IMR-90 (cell line): ENCODE data around the gene PSMB1. TPM values are rescaled to one million over a fixed set of nuclear protein-coding genes. Genes with fewer than 3 reads are reported as not detected.

Experiments
- ATAC-seq: fragments of 200-7000 bp; cut with Tn5 transposase; 2 replicates; pipeline ENCODE4 v1.9.1; 2020; ENCODE audit warnings: low read depth, mild to moderate bottlenecking, moderate library complexity
- BruUV-seq: library from RNA; stranded (reverse); fragments of 400-500 nt; replicated peaks from 2 replicates; lab custom pipeline; 2021; lab: Mats Ljungman, UMichigan
- CTCF ChIA-PET: fragments of 300-600 bp; formaldehyde crosslinking; extraction: SDS; loops from one replicate; lab custom pipeline; 2021; ENCODE audit warnings: antibody characterized with exemption; lab: Yijun Ruan, JAX
- POLR2A ChIA-PET: fragments of 300-600 bp; sonication (Branson Sonifier 250); formaldehyde crosslinking; loops from one replicate; lab custom pipeline; 2022; ENCODE audit warnings: antibody characterized with exemption; ENCODE audit not compliant: unreplicated experiment; lab: Charles Lee
- DNase-seq: peaks from one replicate; pipeline ENCODE4 v3.0.0; 2013
- H2AFZ ChIP-seq: replicated peaks from 2 replicates; pipeline ENCODE3; 2013; ENCODE audit warnings: low read length, mild to moderate bottlenecking; ENCODE audit not compliant: poor library complexity
- H2AK5ac ChIP-seq: 2 replicates; pipeline ENCODE4 v1.6.1; 2013; ENCODE audit warnings: low read depth, low read length, inconsistent platforms
- H2AK9ac ChIP-seq: replicated peaks from 2 replicates; pipeline ENCODE3; 2013; ENCODE audit warnings: mild to moderate bottlenecking, low read depth, low read length, moderate library complexity; ENCODE audit not compliant: poor library complexity
- H2BK120ac ChIP-seq: 2 replicates; pipeline ENCODE4 v1.6.1; 2013; ENCODE audit warnings: low read depth, low read length, inconsistent platforms
- H2BK15ac ChIP-seq: 3 replicates; pipeline ENCODE4 v1.6.1; 2013; ENCODE audit warnings: low read depth, low read length, inconsistent platforms
- H2BK20ac ChIP-seq: 2 replicates; pipeline ENCODE4 v1.6.1; 2013; ENCODE audit warnings: low read depth, mild to moderate bottlenecking, inconsistent platforms, low read length, moderate library complexity
- H2BK5ac ChIP-seq: 2 replicates; pipeline ENCODE4 v1.6.1; 2013; ENCODE audit warnings: mild to moderate bottlenecking, low read depth, low read length, inconsistent platforms; ENCODE audit not compliant: poor library complexity, severe bottlenecking
- H3K14ac ChIP-seq: replicated peaks from 2 replicates; pipeline ENCODE4 v1.6.1; 2013; ENCODE audit warnings: low read depth, low read length, inconsistent platforms
- H3K18ac ChIP-seq: 2 replicates; pipeline ENCODE4 v1.6.1; 2013; ENCODE audit warnings: low read depth, low read length, control low read depth
- H3K23ac ChIP-seq: 2 replicates; pipeline ENCODE4 v1.6.1; 2013; ENCODE audit warnings: low read depth, low read length, inconsistent platforms
- H3K27ac ChIP-seq: 2 replicates; pipeline ENCODE4 v1.5.1; 2013; ENCODE audit warnings: mild to moderate bottlenecking, control low read depth, low read length; ENCODE audit not compliant: insufficient read depth
- H3K27me3 ChIP-seq: 2 replicates; pipeline ENCODE4 v1.6.1; 2013; ENCODE audit warnings: low read length; ENCODE audit not compliant: control insufficient read depth, insufficient read depth
- H3K36me3 ChIP-seq: 2 replicates; pipeline ENCODE4 v1.6.1; 2013; ENCODE audit warnings: low read length, mixed read lengths; ENCODE audit not compliant: control insufficient read depth, insufficient read depth
- H3K4ac ChIP-seq: 2 replicates; pipeline ENCODE4 v1.6.1; 2013; ENCODE audit warnings: low read depth, low read length, inconsistent platforms
- H3K4me1 ChIP-seq: 2 replicates; pipeline ENCODE4 v1.6.1; 2013; ENCODE audit warnings: low read length, mixed read lengths; ENCODE audit not compliant: control insufficient read depth, insufficient read depth
- H3K4me2 ChIP-seq: 2 replicates; pipeline ENCODE4 v1.6.1; 2013; ENCODE audit warnings: low read depth, mild to moderate bottlenecking, control low read depth, low read length, moderate library complexity
- H3K4me3 ChIP-seq: 2 replicates; pipeline ENCODE4 v1.5.1; 2013; ENCODE audit warnings: low read depth, mild to moderate bottlenecking, control low read depth, low read length, moderate library complexity; ENCODE audit not compliant: insufficient read depth
- H3K56ac ChIP-seq: 2 replicates; pipeline ENCODE4 v1.6.1; 2013; ENCODE audit warnings: low read length, inconsistent platforms; ENCODE audit not compliant: insufficient read depth; ENCODE audit errors: extremely low read depth
- H3K79me1 ChIP-seq, 2 experiments: 2 replicates each; pipeline ENCODE4 v1.6.1; 2013; ENCODE audit warnings: low read length in 2 of 2, inconsistent platforms in 1 of 2, low read depth in 1 of 2
- H3K9ac ChIP-seq: 2 replicates; pipeline ENCODE4 v1.6.1; 2013; ENCODE audit warnings: low read depth, low read length, control low read depth
- H3K9me1 ChIP-seq: 2 replicates; pipeline ENCODE4 v1.6.1; 2013; ENCODE audit warnings: low read length, inconsistent platforms; ENCODE audit not compliant: insufficient read depth
- H3K9me3 ChIP-seq: 2 replicates; pipeline ENCODE4 v1.6.1; 2013; ENCODE audit warnings: low read length; ENCODE audit not compliant: control insufficient read depth, insufficient read depth
- H4K20me1 ChIP-seq: 2 replicates; pipeline ENCODE4 v1.6.1; 2013; ENCODE audit warnings: low read length, inconsistent platforms; ENCODE audit not compliant: insufficient read depth
- H4K5ac ChIP-seq: 2 replicates; pipeline ENCODE4 v1.6.1; 2013; ENCODE audit warnings: mild to moderate bottlenecking, low read depth, low read length, control low read depth
- H4K8ac ChIP-seq, 2 experiments: 2 replicates each; pipeline ENCODE4 v1.6.1; 2013; ENCODE audit warnings: low read depth in 2 of 2, low read length in 2 of 2, control low read depth in 1 of 2, inconsistent platforms in 1 of 2
- H4K91ac ChIP-seq: 2 replicates; pipeline ENCODE4 v1.6.1; 2013; ENCODE audit warnings: low read depth, low read length, inconsistent platforms; ENCODE audit not compliant: insufficient read depth
- BHLHE40 ChIP-seq: fragments of 150-350 bp; IDR thresholded peaks from 2 replicates; pipeline ENCODE4 v1.6.1; 2016; ENCODE audit warnings: mild to moderate bottlenecking, low read depth, low read length
- CEBPB ChIP-seq: IDR thresholded peaks from 2 replicates; pipeline ENCODE4 v1.6.1; 2012; ENCODE audit warnings: low read depth, low read length, improper control_type of control experiment
- CHD1 ChIP-seq: IDR thresholded peaks from 2 replicates; pipeline ENCODE4 v1.6.1; 2012; ENCODE audit warnings: low read depth, low read length, improper control_type of control experiment
- CTCF ChIP-seq: conservative IDR thresholded peaks from 2 replicates; pipeline ENCODE4 v1.5.1; 2012; ENCODE audit warnings: mild to moderate bottlenecking, low read depth, low read length, improper control_type of control experiment
- ELK1 ChIP-seq: fragments of 150-350 bp; IDR thresholded peaks from 2 replicates; pipeline ENCODE4 v1.6.1; 2016; ENCODE audit warnings: low read depth, mild to moderate bottlenecking, low read length, moderate library complexity, borderline replicate concordance
- FOS ChIP-seq: fragments of 150-350 bp; IDR thresholded peaks from 2 replicates; pipeline ENCODE4 v1.6.1; 2016; ENCODE audit warnings: low read depth, low read length
- MAFK ChIP-seq: IDR thresholded peaks from 2 replicates; pipeline ENCODE4 v1.6.1; 2012; ENCODE audit warnings: low read depth, low read length, improper control_type of control experiment
- MAZ ChIP-seq: IDR thresholded peaks from 2 replicates; pipeline ENCODE4 v1.6.1; 2012; ENCODE audit warnings: low read depth, mild to moderate bottlenecking, low read length, improper control_type of control experiment, moderate library complexity, borderline replicate concordance
- MXI1 ChIP-seq: IDR thresholded peaks from 2 replicates; pipeline ENCODE4 v1.6.1; 2012; ENCODE audit warnings: low read depth, mild to moderate bottlenecking, low read length, moderate library complexity, borderline replicate concordance
- NFE2L2 ChIP-seq: fragments of 150-350 bp; IDR thresholded peaks from 2 replicates; pipeline ENCODE4 v1.6.1; 2016; ENCODE audit warnings: low read depth, mild to moderate bottlenecking, low read length
- POLR2A ChIP-seq: IDR thresholded peaks from 2 replicates; pipeline ENCODE4 v1.6.1; 2012; ENCODE audit warnings: mild to moderate bottlenecking, low read depth, low read length
- RAD21 ChIP-seq: IDR thresholded peaks from 2 replicates; pipeline ENCODE4 v1.6.1; 2012; ENCODE audit warnings: low read length, improper control_type of control experiment
- RCOR1 ChIP-seq: IDR thresholded peaks from 2 replicates; pipeline ENCODE4 v1.6.1; 2012; ENCODE audit warnings: mild to moderate bottlenecking, low read length, improper control_type of control experiment; ENCODE audit not compliant: insufficient replicate concordance
- RFX5 ChIP-seq: IDR thresholded peaks from 2 replicates; pipeline ENCODE4 v1.8.0; 2012; ENCODE audit warnings: low read depth, mild to moderate bottlenecking, low read length, moderate library complexity
- SMC3 ChIP-seq: fragments of 150-350 bp; IDR thresholded peaks from 2 replicates; pipeline ENCODE4 v1.6.1; 2016; ENCODE audit warnings: low read depth, mild to moderate bottlenecking, antibody characterized with exemption, low read length, moderate library complexity
- USF2 ChIP-seq: fragments of 150-350 bp; IDR thresholded peaks from 2 replicates; pipeline ENCODE4 v1.6.1; 2017; ENCODE audit warnings: mild to moderate bottlenecking, antibody characterized with exemption, low read length, low read depth
- WGBS, 2 experiments: methylation state at CpG; one replicate each; pipeline versions ENCODE4 v1.1.5 to v1.1.7; 2013; ENCODE audit warnings: missing lambda C conversion rate in 2 of 2; ENCODE audit not compliant: insufficient read length in 1 of 2; ENCODE audit errors: extremely low coverage in 2 of 2; 5-methylcytosine and 5-hydroxymethylcytosine counted together
- dilution Hi-C: fragments of 300-500 bp; cut with HindIII; formaldehyde crosslinking; loops from one replicate; pipeline ENCODE4 v1.14.3; 2018; ENCODE audit warnings: low sequenced_read_pairs; ENCODE audit not compliant: unreplicated experiment
- in situ Hi-C: fragments of 300-500 bp; cut with MboI; formaldehyde crosslinking; loops from 3 replicates; pipeline ENCODE4 v1.14.3; 2019; ENCODE audit warnings: low sequenced_read_pairs, inconsistent platforms, mixed read lengths
- intact Hi-C: fragments of 100-400 bp; cut with micrococcal nuclease; formaldehyde crosslinking; loops from 2 replicates; pipeline ENCODE4 v1.10.0; 2022
- polyA plus RNA-seq, 3 experiments: library from polyadenylated mRNA; depleted of rRNA; stranded (reverse); fragments of >200 nt; gene quantifications; 2 replicates each; pipeline ENCODE4 v1.2.3, GENCODE V29; 2012; ENCODE audit warnings: low replicate concordance in 1 of 3
- total RNA-seq: library from RNA; depleted of rRNA; stranded (reverse); fragments of >200 nt; gene quantifications from 2 replicates; pipeline ENCODE4 v1.2.3, GENCODE V29; 2012

Gene PSMB1
- total and polyA plus RNA-seq, 2 of the 4 experiments (the other 2 are of a cell fraction), result 450 to 508 TPM

GRCh38 chr6:170500955-170501590 is 52.0 kb downstream of the PSMB1 start:
- H4K5ac ChIP-seq, result no peak overlapping the region
- no peak overlapping the region for H3K27ac ChIP-seq
- no TSS peak for BruUV-seq
- H2AK9ac ChIP-seq, result no peak overlapping the region
- ChIA-PET CTCF (no interaction called here), POLR2A (no interaction called here)
- no peaks in the 10 kb centered on the region for H3K4me1 ChIP-seq
- H4K8ac ChIP-seq, result no peak overlapping the region
- TF ChIP-seq FOS, result no peak
- TF ChIP-seq USF2, result no peak
- TF ChIP-seq NFE2L2, result no peak
- no peak for TF ChIP-seq MXI1
- no peak for TF ChIP-seq CEBPB
- no peak for TF ChIP-seq BHLHE40
- no peak for TF ChIP-seq RFX5
- no peak for TF ChIP-seq MAFK
- no peak for TF ChIP-seq MAZ
- TF ChIP-seq ELK1, result no peak
- no peak for TF ChIP-seq RCOR1
- no peak for TF ChIP-seq CHD1
- TF ChIP-seq SMC3, result no peak
- TF ChIP-seq CTCF, result no peak
- no peak for TF ChIP-seq RAD21
- no peak for TF ChIP-seq POLR2A
- H3K4ac ChIP-seq, result no peak overlapping the region
- H3K18ac ChIP-seq, result no peak overlapping the region
- no peak overlapping the region for H2BK15ac ChIP-seq
- DNase-seq (no peak), ATAC-seq (no peak)
- intact Hi-C loops (no loop called here), dilution Hi-C loops (no loop called here), in situ Hi-C loops (no loop called here)
- peaks cover 1% of the 10 kb centered on the region; the same call in 1 of the 2 replicates for H3K27me3 ChIP-seq
- H3K56ac ChIP-seq, result no peak overlapping the region
- no peak overlapping the region for H3K4me3 ChIP-seq
- no peaks in the 10 kb centered on the region for H3K36me3 ChIP-seq
- no peak overlapping the region for H2BK20ac ChIP-seq
- no peaks in the 10 kb centered on the region for H4K20me1 ChIP-seq
- no peak overlapping the region for H2AK5ac ChIP-seq
- WGBS, 2 experiments, result 59% methylated on average over 3 of the region's 3 CpGs; no CpG with 5 or more reads in 1 of the 2 experiments
- H3K9me1 ChIP-seq, result no peaks in the 10 kb centered on the region
- no peak overlapping the region for H3K9ac ChIP-seq
- no peak overlapping the region for H2BK5ac ChIP-seq
- H4K91ac ChIP-seq, result no peak overlapping the region
- H3K23ac ChIP-seq, result no peak overlapping the region
- no peak overlapping the region for H3K14ac ChIP-seq
- no peak overlapping the region for H3K4me2 ChIP-seq
- H3K9me3 ChIP-seq, result peaks cover 16% of the 10 kb centered on the region; the same call in 1 of the 2 replicates
- no peak overlapping the region for H2AFZ ChIP-seq
- no peaks in the 10 kb centered on the region for H3K79me1 ChIP-seq
- H2BK120ac ChIP-seq, result no peak overlapping the region
